Suppressor macrophage (primary cell): ENCODE results near the gene TAP2.

Experiments
- DNase-seq, 4 experiments: peaks; one replicate each; pipeline ENCODE4 v3.0.0-alpha.2; 2020 to 2022

Gene TAP2

GRCh38 chr6:32790306-32790705 lies 48.2 kb downstream of the TAP2 start:
- no peak for DNase-seq
